ENCODE results near the gene GLB1L.

DNA sequence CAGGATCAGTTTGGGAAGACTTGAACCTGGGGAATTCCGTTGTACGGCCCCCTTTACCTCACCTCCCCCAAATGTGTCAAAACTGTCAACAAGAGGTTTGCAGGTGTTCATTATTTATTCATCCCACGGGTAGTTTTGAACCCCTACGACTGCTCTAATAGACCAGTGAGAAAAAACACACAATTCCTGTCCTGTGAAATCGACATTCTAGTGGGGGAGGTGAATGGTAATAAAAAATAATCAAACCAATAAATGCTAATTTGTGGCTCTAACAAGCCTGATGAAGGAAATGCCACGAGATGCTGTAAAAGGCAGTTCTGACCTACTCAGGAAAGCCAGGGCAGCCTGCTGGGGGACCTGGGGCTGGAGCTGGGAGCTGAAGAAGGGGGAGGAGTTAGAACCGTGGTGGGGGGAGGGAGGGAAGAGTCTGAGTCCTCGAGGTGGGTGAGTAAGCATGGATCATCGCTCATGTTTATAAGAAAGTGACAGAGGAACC is 33.5 kb upstream of the GLB1L start:
- TF ChIP-seq CTCF (IDR thresholded peaks at IDR 0.05; ENCODE audit: poor library complexity) (no peak), EZH2phosphoT487 (IDR thresholded peaks at IDR 0.05; ENCODE audit: low read depth, severe bottlenecking, unreplicated experiment) (no peak)

All from hepatocyte (in vitro differentiated cells).